Measurements from ENCODE around the gene OR11H7.
"Not testable (repeated sequence)": the region's sequence is repeated elsewhere in the genome, so short reads cannot be mapped to it uniquely, and the experiment has no call there.

The OR11H7 gene

DNA sequence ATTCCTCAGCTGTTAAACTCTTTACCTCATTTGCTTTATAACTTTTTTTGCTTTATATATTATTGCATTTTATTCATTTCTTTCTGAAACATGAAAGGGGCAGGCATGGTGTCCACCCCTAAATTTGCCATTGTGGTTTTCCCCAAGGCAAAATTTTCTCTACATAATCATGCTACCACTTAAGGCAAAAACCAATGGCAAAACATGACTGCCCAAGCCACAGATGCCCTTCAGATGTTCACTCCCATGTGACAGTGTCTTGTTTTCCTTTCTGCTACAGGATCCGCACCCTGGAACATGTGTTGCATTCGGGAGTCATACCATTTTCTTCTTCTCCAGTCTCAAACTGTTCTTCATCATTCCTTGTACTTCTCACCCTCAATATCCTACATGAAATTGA is 48.6 kb downstream of the OR11H7 start:
- TF ChIP-seq, protein P1, sequence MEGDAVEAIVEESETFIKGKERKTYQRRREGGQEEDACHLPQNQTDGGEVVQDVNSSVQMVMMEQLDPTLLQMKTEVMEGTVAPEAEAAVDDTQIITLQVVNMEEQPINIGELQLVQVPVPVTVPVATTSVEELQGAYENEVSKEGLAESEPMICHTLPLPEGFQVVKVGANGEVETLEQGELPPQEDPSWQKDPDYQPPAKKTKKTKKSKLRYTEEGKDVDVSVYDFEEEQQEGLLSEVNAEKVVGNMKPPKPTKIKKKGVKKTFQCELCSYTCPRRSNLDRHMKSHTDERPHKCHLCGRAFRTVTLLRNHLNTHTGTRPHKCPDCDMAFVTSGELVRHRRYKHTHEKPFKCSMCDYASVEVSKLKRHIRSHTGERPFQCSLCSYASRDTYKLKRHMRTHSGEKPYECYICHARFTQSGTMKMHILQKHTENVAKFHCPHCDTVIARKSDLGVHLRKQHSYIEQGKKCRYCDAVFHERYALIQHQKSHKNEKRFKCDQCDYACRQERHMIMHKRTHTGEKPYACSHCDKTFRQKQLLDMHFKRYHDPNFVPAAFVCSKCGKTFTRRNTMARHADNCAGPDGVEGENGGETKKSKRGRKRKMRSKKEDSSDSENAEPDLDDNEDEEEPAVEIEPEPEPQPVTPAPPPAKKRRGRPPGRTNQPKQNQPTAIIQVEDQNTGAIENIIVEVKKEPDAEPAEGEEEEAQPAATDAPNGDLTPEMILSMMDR (IDR thresholded peaks at IDR 0.05; ENCODE audit: control insufficient read depth, extremely low read depth, insufficient read depth) = no peak
- no peak overlapping the region for H3K4me3 ChIP-seq (ENCODE audit: low read depth, low read length)
- DNase-seq (ENCODE audit: low read depth) = no peak

DNA sequence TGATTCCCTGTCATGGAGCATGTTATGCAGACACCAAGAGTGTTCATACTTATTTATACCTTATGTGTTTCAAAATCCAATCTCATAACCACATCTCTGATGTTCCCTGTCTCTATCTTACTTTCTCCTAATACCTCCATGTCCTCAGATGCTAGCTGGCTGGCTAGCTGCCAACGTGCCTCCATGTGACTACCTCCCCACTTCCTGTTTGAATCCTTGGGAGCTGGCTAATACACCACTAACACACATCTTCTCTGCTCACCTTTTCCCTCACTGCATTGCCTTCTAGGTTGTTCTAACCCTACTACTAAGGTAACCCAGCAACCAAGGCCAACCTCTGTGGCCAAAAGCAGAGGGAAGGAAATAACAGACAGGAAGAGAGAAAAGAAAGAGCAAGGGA is 49.6 kb downstream of the OR11H7 start:
- TF ChIP-seq, protein P1 (IDR thresholded peaks at IDR 0.05; ENCODE audit: control insufficient read depth, extremely low read depth, insufficient read depth) = no peak
- no peak for DNase-seq (ENCODE audit: low read depth)
- no peak overlapping the region for H3K4me3 ChIP-seq (ENCODE audit: low read depth, low read length)

DNA sequence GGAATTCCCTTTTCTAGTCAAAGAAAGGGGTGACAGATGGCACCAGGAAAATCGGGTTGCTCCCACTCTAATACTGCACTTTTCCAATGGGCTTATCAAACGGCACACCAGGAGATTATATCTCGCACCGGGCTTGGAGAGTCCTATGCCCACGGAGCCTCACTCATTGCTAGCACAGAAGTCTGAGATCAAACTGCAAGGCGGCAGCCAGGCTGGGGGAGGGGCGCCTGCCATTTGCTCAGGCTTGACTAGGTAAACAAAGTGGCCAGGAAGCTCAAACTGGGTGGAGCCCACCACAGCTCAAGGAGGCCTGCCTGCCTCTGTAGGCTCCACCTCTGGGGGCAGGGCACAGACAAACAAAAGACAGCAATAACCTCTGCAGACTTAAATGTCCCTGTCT is 51.5 kb downstream of the OR11H7 start:
- not testable (repeated sequence) for H3K4me3 ChIP-seq (ENCODE audit: low read depth, low read length); DNase-seq (ENCODE audit: low read depth)
